Measurements from ENCODE around the gene OVOL2.

DNA sequence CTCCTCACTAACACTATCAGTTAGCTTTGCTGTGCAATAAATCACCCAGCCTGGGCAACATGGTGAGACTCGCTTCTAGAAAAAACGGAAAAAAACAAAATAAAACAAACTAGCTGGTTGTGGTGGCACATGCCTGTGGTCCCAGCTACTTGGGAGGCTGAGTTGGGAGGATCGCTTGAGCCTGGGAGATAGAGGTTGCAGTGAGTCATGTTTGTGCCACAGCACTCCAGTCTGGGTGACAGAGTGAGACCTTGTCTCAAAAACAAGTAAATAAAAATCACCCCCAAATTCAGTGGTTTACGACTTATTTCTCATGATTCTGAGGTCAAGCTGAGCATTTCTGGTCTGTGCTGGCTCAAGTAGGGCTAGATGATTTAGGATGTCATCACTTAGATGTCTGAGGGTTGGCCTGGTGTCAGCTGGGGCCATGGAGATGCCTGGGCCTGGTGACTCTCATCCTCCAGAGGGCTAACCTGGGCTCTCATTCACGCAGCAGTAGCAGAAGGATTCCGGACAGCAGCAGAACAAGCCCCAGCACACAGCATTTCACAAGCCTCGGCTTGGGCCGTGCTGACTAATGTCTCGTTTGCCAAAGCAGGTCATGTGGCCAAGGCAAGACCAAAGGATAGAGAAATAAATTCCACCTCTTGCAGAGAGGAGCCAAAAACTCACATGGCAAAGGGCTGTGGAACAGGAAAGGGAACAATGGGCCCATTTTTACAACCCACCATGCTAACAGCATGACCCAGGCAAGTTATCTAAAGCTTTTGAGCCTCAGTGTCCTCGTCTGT is 56.4 kb downstream of the OVOL2 start:
- TF ChIP-seq, protein P1, sequence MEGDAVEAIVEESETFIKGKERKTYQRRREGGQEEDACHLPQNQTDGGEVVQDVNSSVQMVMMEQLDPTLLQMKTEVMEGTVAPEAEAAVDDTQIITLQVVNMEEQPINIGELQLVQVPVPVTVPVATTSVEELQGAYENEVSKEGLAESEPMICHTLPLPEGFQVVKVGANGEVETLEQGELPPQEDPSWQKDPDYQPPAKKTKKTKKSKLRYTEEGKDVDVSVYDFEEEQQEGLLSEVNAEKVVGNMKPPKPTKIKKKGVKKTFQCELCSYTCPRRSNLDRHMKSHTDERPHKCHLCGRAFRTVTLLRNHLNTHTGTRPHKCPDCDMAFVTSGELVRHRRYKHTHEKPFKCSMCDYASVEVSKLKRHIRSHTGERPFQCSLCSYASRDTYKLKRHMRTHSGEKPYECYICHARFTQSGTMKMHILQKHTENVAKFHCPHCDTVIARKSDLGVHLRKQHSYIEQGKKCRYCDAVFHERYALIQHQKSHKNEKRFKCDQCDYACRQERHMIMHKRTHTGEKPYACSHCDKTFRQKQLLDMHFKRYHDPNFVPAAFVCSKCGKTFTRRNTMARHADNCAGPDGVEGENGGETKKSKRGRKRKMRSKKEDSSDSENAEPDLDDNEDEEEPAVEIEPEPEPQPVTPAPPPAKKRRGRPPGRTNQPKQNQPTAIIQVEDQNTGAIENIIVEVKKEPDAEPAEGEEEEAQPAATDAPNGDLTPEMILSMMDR (IDR thresholded peaks at IDR 0.05) = no peak
- TF ChIP-seq POLR2A (IDR thresholded peaks at IDR 0.05) = no peak
- peak in 1 of 3 donors; percentile 13 for TF ChIP-seq POLR2AphosphoS5 (IDR thresholded peaks at IDR 0.05)
- TF ChIP-seq EP300 (IDR thresholded peaks at IDR 0.05; ENCODE audit: low read depth) = no peak

Data from transverse colon (tissue), 4 donors.